Endodermal cell (in vitro differentiated cells): ENCODE measurements around the gene PDLIM5. TPM values are rescaled to one million over a fixed set of nuclear protein-coding genes. Genes with fewer than 3 reads are reported as not detected.

Experiments used
- DNase-seq: peaks from one replicate; pipeline ENCODE4 v3.0.0-alpha.2; 2017
- H3K27ac ChIP-seq: 2 replicates; pipeline ENCODE4 v1.5.1; 2013; ENCODE audit warnings: mild to moderate bottlenecking, low read depth, low read length, moderate library complexity
- H3K27me3 ChIP-seq: 2 replicates; pipeline ENCODE4 v1.6.1; 2013; ENCODE audit warnings: mild to moderate bottlenecking, low read length, moderate library complexity; ENCODE audit not compliant: insufficient read depth, control insufficient read depth, poor library complexity, severe bottlenecking
- H3K36me3 ChIP-seq: 2 replicates; pipeline ENCODE4 v1.7.0; 2013; ENCODE audit warnings: mild to moderate bottlenecking, low read length, moderate library complexity; ENCODE audit not compliant: control insufficient read depth, insufficient read depth
- H3K4me1 ChIP-seq: one replicate; pipeline ENCODE4 v1.7.0; 2013; ENCODE audit warnings: low read length; ENCODE audit not compliant: control insufficient read depth, insufficient read depth
- H3K4me3 ChIP-seq: 2 replicates; pipeline ENCODE4 v1.5.1; 2013; ENCODE audit warnings: mild to moderate bottlenecking, low read length, moderate library complexity
- H3K9ac ChIP-seq: 2 replicates; pipeline ENCODE4 v1.6.1; 2013; ENCODE audit warnings: mild to moderate bottlenecking, low read length, moderate library complexity; ENCODE audit not compliant: poor library complexity, severe bottlenecking; ENCODE audit errors: extremely low read depth
- H3K9me3 ChIP-seq: 2 replicates; pipeline ENCODE4 v1.6.1; 2013; ENCODE audit warnings: mild to moderate bottlenecking, low read length, moderate library complexity; ENCODE audit not compliant: control insufficient read depth
- H3K27ac Mint-ChIP-seq: 2 replicates; pipeline ENCODE4 v1.8.0; 2020; ENCODE audit warnings: mixed read lengths
- H3K27me3 Mint-ChIP-seq: 2 replicates; pipeline ENCODE4 v1.8.0; 2021; ENCODE audit warnings: mild to moderate bottlenecking, mixed read lengths; ENCODE audit not compliant: insufficient read depth
- H3K36me3 Mint-ChIP-seq: 2 replicates; pipeline ENCODE4 v1.8.0; 2020; ENCODE audit warnings: low read depth, mixed read lengths
- H3K4me1 Mint-ChIP-seq: 2 replicates; pipeline ENCODE4 v1.8.0; 2020; ENCODE audit warnings: mixed read lengths
- H3K4me3 Mint-ChIP-seq: 2 replicates; pipeline ENCODE4 v1.8.0; 2020; ENCODE audit warnings: mild to moderate bottlenecking, moderate library complexity, mixed read lengths
- H3K9me3 Mint-ChIP-seq: 2 replicates; pipeline ENCODE4 v1.8.0; 2020; ENCODE audit warnings: mild to moderate bottlenecking, mixed read lengths
- CTCF ChIP-seq: fragments of 200-600 bp; sonication (generic); conservative IDR thresholded peaks from 2 replicates; pipeline ENCODE4 v1.5.0; 2021; ENCODE audit warnings: antibody characterized with exemption, mild to moderate bottlenecking
- WGBS, 2 experiments: methylation state at CpG; one replicate each; pipeline versions ENCODE4 v1.1.5 to v1.1.7; 2013; ENCODE audit warnings: missing lambda C conversion rate in 2 of 2, mixed read lengths in 1 of 2; ENCODE audit not compliant: insufficient coverage in 1 of 2, insufficient read length in 1 of 2; 5-methylcytosine and 5-hydroxymethylcytosine counted together
- total RNA-seq, 2 donors: library from RNA; stranded (reverse); fragmentation: NEBNext Ultra II Directional in 1 of 2; extraction: Animal tissue kit (Norgen Biotek cat#: 25700) in 1 of 2; gene quantifications; 2 replicates in 1 of 2; 3 replicates in 1 of 2; pipeline ENCODE4 v1.2.1, GENCODE V29; 2021

The PDLIM5 gene
- total RNA-seq, 2 donors from 2014 or later, result 91.0 to 149 TPM

GRCh38 chr4:94576210-94576609, 124.5 kb downstream of the PDLIM5 start:
- Histone ChIP-seq H3K4me3 (no peak overlapping the region), H3K9ac (no peak overlapping the region), H3K27ac (peak overlapping the region; percentile 25), H3K4me1 (peaks cover 3% of the 10 kb centered on the region), H3K36me3 (peaks cover 50% of the 10 kb centered on the region), H3K9me3 (no peaks in the 10 kb centered on the region), H3K27me3 (no peaks in the 10 kb centered on the region)
- Mint-ChIP-seq H3K9me3 (no peaks in the 10 kb centered on the region), H3K36me3 (peaks cover 16% of the 10 kb centered on the region), H3K4me1 (peaks cover 24% of the 10 kb centered on the region), H3K27me3 (no peaks in the 10 kb centered on the region), H3K4me3 (no peak overlapping the region), H3K27ac (no peak overlapping the region)
- no peak for TF ChIP-seq CTCF
- WGBS, 2 experiments, result 64 to 77% methylated on average over 2 to 3 of the region's 3 CpGs
- DNase-seq, result no peak

GRCh38 chr4:94577136-94577535, 125.4 kb downstream of the PDLIM5 start:
- DNase-seq, result peak; percentile 82
- H3K36me3 Mint-ChIP-seq, result peaks cover 16% of the 10 kb centered on the region
- Histone ChIP-seq H3K27ac (peak overlapping the region; percentile 2), H3K36me3 (peaks cover 59% of the 10 kb centered on the region), H3K4me1 (peaks cover 3% of the 10 kb centered on the region), H3K9ac (no peak overlapping the region), H3K27me3 (no peaks in the 10 kb centered on the region), H3K4me3 (no peak overlapping the region), H3K9me3 (no peaks in the 10 kb centered on the region)
- H3K27ac Mint-ChIP-seq, result no peak overlapping the region
- H3K4me3 Mint-ChIP-seq, result no peak overlapping the region
- peaks cover 22% of the 10 kb centered on the region for H3K4me1 Mint-ChIP-seq
- H3K27me3 Mint-ChIP-seq, result no peaks in the 10 kb centered on the region
- no peak for TF ChIP-seq CTCF
- WGBS, 2 experiments, result 60% methylated on average over 1 of the region's 1 CpG; no CpG with 5 or more reads in 1 of the 2 experiments
- no peaks in the 10 kb centered on the region for H3K9me3 Mint-ChIP-seq

- Mint-ChIP-seq H3K27ac (no peak overlapping the region), H3K36me3 (peaks cover 16% of the 10 kb centered on the region), H3K27me3 (no peaks in the 10 kb centered on the region), H3K4me1 (peaks cover 21% of the 10 kb centered on the region), H3K9me3 (no peaks in the 10 kb centered on the region), H3K4me3 (no peak overlapping the region)
- Histone ChIP-seq H3K4me3 (no peak overlapping the region), H3K27me3 (no peaks in the 10 kb centered on the region), H3K4me1 (peaks cover 3% of the 10 kb centered on the region), H3K27ac (no peak overlapping the region), H3K9ac (no peak overlapping the region), H3K36me3 (peaks cover 64% of the 10 kb centered on the region), H3K9me3 (no peaks in the 10 kb centered on the region)
- no peak for DNase-seq
- 100% methylated on average over 2 of the region's 2 CpGs; no CpG with 5 or more reads in 1 of the 2 experiments for WGBS, 2 experiments
- TF ChIP-seq CTCF, result no peak
Observed at GRCh38 chr4:94578195-94578594, 126.5 kb downstream of the PDLIM5 start.
